ENCODE results near the gene IQCE.
A peak's percentile ranks its signal among the peaks of the same experiment; 100 is the strongest.
"Not testable (repeated sequence)": the region's sequence is repeated elsewhere in the genome, so short reads cannot be mapped to it uniquely, and the experiment has no call there.

IQCE gene

DNA sequence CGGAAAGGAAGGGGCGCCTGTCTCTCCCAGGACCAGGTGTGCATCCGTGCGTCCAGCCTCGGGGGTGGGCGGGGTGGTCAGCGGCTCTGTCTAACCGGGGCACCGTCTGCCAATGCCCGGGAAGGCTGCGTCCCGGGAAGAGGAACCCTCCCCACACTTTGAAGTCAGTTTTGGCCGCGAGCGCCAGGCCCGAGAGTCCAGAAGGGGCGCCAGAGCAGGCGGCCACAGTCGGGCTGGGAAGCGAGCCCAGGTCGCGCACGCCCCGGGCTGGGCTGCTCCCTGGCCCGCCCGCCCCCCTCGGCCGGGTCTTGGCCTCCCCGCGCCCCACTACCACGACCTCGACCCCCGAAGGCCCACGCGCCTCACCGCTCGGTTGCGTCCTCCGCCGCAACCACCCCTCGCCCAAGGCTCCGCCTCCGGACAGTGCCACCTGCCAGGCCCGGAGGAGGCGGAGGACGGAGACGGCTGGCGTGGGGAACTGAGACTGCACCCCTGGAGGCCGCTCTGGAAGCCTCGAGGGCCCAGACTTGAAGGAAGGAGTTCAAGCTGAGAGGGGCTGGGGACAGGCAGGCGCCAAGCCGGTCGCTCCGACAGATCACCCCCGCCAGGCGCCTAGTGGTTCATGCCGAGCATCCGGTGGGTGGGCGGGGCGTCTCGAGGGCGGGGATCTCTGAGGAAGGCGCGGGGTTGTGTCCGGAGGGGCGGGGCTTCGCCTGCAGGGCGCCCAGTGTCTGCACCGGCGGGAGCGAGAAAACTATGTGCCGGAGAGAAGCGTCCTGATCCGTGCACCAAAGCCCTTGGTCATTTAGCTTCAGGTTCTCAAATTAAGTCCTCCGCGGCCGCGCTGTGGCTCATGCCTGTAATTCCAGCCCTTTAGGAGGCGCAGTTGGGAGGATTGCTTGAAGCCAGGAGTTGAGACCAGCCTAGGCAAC, 3.4 kb upstream of the IQCE start, which contains the start of gene BRAT1:
BRAT1 (minus strand) TSS at position 404 of the 932 bp plus-strand sequence. CDS start 1,093 bp downstream, outside the sequence.
- DNase-seq, result peak; percentile 73 to 95 (median 90)

DNA sequence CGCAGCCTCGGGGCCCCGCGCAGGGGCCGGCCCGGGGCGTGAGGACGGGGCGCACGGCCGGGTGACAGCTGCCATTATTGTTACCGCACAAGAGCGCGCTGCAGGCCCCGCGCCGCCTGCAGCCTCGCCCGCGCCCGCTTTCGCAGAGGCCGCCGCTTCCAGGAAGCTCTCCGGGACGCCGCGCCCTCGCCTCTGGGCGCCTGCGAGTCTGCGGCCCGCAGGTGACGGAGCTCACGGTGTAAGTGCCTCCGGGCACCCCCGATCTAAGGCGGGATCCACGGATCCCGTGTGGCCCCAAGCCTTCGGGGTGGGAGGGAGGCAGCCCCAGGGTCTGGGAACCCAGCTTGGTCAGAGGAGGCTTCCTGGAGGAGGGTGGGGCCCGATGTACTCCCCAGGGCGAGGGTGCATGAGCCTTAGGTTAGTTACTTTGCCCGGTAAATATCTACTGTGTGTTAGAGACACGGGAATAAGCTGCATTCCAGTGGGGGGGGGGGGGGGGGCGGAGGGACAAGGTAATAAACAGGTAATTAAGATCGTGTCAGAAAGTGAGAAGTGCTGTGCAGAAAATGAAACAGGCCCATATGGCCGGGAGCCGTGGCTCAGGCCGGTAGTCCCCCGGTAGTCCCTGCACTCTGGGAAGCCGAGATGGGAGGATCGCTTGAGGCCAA, 638 bp downstream of the IQCE start:
- no peak for DNase-seq

DNA sequence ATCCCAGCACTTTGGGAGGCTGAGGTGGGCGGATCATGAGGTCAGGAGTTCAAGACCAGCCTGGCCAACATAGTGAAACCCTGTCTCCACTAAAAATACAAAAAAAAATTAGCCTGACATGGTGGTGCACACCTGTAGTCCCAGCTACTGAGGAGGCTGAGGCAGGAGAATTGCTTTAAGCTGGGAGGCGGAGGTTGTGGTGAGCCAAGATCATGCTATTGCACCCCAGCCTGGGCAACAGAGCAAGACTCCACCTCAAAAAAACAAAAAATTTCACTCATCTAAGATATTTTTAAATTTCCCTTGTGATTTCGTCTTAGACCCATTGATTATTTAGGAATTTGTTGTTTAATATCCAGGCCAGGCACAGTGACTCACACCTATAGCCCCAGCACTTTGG, 5.2 kb downstream of the IQCE start:
- not testable (repeated sequence) for DNase-seq

DNA sequence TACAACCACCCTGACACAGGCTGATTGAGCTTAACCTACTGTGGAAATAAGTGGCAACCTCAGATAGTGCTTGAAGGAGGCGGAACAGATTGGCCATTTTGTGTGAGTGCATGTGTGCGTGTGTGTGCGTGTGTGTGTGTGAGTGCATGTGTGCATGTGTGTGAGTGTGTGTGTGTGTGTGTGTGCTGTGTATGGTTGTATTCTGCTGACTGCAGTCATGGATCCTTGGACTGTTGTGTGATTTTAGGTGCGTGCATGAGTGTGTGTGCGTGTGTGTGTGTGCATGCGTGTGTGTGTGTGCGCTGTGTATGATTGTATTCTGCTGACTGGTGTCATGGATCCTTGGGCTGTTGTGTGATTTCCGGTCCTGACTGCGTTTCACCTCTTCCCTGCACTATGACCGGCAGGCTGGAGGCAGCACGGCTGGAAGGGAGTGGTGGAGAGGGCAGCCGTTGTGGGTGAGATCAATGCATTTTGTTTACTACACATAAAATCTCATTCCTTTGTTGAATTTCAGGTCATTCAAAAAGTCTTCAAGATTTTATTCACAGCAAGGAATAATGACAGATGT, 6.3 kb downstream of the IQCE start:
- DNase-seq, result no peak

DNA sequence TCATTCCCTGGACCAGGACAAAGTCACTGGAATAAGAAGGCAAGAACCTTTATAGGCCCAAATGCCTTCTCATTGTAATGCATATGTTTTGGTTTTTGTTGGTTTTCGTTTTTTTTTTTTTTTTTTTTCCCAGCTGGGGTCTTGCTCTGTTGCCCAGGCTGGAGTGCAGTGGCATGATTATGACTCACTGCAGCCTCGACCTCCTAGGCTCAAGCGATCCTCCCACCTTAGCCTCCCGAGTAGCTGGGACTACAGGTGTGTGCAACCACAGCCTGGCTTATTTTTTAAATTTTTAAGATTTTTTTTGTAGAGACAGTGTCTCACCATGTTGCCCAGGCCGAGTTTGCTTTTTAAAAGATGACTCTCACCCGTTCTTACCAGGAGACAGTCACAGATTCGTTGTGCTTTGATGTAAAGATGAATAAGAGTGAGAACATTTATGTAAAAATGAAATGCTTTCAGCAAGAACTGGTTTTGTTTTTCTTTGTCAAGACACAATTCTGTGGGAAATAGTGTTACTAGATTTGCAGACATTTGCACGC, 7.6 kb downstream of the IQCE start:
- DNase-seq, result no peak

DNA sequence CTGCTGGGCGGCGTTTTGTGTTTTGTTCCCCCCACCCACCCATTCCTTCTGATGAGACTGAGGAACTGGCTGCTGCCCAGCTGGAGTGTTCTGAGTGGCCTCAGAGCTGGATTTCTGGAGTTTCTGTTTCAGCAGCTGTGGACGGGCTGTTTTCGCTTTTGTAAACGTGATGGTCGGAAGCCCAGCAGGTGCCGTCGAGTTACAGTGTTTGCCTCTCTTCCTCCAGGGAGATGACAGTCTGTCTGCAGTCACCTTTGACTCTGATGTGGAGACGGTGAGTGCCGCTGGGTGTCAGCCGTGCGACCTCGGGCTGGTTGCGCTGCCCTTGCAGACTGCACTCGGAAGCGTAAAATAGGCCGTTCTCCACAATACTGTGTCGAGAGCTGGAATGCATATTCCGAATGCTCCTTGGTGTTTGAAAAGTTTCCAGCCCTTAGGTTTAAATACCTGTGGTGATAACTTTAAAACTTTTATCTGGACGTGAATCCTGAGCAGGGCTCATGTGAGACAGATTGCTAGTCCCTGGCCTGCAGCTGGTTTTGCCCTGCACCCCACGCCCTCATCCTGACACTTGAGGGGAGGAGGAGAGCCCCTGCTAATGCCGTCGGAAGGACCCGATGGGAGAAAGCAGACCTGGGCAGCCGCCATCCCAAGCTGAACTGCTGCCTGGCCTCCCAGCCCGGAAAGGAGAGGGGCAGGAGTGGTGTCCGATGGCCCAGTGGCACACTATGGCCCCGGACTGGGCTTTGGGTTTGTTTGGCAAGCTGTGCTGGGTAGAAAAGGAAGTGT, 8.3 kb downstream of the IQCE start:
- DNase-seq, result no peak

DNA sequence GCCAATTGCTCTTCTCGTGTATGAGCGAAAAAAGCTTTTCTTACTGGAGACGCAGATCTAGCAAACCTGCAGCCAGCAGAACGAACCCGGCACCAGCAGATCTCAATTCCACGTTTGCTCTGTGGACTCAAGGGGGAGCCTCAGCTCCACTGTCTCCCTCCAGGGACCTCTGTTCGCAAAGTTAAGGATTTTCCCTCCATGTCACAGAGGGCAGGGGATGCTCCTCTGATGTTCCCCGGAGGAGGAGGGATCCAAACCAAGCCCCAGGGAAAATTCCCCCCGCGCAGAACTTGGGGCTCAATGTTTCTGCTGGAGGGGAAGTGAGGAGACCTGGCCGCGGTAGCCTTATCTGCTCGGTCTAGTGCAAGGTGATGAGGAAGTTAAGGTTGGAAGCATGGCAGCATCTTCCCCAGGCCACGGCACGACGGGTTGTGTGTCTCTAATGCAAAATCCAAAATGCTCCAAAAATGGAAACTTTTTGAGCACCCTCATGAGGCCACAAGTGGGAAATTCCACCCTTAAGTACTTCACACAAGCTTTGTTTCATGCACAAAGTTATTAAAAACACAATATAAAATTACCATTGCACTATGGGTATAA, 9.0 kb downstream of the IQCE start:
- no peak for DNase-seq

DNA sequence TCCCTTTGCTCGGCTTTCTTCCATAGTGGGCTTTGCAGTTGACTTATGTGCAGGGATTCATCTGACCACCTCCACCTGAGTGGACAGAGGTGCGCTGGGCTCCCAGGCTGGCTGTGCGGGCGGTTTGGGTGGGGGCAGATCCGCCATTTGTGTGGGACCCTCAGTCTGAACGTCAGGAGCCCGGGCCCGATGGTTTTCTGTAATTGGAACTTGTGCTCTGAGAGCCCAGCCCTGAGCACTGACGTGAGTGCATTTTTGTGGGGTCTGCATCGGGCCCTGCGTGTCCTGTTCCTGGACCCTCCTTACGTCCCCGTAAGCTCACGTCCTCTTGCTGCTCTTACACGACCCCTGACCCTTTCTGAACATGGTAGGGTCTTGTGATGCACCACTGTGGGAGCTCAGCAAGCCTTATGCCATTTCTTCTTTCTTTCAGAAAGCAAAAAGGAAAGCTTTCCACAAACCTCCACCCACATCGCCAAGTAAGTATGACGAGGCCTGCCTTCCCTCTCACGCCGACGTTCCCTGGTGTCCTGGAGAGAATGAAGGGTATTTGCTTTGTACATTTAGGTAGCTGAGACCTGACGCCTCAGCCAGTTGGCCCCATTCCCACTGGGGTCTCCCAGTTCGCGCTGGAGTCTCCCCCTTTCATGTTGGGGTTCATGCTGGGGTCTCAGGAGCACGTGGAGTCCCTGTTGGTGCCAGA, 9.9 kb downstream of the IQCE start:
- no peak for DNase-seq

DNA sequence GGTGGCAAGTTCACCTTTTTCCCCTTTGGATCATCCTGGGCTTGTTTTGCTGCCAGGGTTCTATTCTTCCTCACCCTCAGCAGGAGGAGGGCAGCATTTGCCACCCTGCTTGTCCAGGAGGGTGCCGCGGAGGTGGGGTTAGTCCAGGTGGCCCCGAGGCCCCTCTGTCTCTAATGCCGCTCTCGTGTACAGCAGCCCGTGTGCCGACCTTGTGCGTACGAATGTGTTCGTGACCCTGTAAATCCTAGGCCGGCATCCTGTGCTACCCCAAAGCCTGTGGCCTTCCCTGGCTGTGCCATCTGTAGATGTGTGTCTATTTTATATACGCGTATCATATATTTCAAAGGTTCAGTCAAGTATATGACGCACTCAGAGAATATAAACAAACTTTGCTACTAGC, 10.6 kb downstream of the IQCE start:
- no peak for DNase-seq

DNA sequence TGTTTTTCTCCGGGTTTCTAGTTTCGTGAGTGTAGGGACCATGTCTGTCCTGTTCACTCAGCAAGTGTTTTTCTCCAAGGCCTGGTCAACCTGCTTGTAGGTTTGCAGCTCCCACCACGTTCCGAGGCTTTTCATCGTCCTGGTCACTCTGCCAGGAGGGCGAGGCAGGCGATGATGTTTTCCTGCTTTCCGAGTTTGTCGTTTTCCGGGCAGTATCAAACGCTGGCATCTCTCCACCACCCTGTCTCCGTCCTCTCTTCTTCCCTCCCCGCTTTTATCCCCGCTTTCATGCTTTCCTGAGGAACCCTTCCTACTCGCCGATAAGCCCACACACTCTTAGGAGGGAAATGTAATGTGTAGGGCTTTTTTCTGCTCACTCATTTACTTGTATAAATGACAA, 11.2 kb downstream of the IQCE start:
- DNase-seq, result no peak

DNA sequence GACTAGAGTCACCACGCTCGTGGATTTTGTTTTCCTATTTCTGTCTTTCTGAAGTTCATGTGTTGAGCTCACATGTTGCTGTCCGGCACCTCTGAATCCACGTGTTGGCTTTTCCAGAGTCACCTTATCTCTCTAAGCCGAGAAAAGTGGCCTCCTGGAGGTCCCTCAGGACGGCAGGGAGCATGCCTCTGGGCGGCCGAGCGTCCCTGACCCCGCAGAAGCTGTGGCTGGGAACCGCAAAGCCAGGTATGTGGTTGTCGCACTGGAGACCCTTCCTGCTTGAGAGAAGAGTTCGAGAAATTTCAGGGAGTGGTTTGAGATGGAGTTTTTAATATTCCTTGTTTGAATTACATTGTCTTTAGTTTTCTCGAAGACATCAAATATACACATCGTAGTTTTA, 12.6 kb downstream of the IQCE start:
- DNase-seq, result no peak

DNA sequence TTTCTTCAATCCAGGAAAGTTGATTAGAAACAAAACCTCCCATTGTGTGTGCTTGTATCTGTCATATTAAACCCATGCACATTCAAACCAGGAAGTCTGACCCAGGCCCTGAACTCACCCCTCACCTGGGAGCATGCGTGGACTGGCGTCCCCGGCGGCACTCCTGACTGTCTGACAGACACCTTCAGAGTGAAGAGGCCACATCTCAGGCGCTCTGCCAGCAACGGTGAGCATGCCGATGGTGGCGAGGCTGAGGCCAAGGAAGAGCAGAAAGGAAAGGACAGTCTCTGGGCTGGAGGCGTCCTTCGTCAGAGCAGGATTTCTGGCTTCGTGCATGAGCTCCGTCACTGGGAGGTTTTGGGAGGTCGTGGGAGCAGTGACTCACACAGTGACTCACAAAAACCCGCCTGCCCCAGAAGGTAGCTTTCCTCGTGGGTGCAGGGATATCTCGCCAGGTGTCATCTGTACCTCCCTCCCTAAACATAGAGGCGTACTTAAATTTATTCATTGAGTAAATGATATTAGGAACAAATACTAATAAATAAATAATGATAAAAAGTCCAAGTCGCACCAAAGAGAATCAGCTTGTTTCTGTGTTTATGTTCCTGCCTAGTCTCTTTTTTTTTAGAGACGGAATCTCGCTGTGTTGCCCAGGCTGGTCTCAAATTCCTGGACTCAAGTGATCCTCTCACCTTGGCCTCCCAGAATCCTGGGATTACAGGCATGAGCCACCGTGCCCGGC, 13.5 kb downstream of the IQCE start:
- DNase-seq, result no peak

DNA sequence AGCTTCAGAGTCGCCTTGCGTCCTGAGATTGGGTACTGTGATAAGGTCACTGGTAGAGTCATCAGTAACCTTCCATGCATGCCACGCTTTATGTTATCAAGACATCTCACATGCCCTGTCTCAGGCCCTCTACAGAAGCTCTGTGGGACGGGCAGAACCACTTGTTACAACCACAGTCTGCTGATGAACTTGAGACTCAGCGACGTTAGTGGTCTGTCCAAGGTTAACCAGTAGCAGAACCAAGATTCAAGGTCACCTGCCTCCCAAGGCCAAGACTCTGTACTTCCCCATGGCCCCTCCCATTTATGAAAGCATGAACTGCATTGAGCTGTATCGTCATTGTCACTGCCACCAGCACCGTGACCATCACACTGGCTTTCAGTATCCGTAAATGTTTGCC, 15.0 kb downstream of the IQCE start:
- no peak for DNase-seq

DNA sequence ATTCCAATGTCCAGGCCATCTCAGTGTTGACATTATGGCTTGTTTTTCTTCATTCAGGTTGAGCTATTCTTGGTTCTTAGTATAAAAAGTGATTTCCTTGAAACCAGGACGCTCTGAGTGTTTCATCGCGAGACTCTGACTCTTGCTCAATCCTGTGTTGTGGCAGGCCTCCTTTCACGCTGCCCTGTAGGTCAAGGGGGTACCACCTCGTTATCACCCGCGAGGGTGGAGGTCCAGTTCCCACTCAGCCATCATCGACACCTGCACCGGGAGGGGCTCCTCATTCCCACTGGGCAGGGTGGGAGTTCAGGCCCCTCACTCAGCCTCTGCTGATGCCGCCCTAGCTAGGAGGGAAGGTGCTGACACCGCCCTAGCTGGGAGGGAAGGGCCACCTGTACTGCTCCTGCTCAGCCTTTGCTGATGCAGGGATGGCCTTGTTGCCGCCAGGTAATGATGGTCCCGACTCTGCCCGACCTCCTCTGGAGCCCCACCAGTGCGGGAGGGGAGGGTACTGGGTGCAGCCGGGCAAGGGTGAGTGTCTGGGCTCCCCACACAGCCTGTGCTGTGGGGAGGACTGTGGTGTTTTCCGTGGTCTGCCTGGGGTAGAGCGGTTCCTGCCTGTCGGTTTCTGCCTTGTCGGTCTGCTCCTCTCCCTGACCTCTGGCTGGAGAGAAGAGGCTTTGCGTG, 16.4 kb downstream of the IQCE start:
- no peak for DNase-seq

DNA sequence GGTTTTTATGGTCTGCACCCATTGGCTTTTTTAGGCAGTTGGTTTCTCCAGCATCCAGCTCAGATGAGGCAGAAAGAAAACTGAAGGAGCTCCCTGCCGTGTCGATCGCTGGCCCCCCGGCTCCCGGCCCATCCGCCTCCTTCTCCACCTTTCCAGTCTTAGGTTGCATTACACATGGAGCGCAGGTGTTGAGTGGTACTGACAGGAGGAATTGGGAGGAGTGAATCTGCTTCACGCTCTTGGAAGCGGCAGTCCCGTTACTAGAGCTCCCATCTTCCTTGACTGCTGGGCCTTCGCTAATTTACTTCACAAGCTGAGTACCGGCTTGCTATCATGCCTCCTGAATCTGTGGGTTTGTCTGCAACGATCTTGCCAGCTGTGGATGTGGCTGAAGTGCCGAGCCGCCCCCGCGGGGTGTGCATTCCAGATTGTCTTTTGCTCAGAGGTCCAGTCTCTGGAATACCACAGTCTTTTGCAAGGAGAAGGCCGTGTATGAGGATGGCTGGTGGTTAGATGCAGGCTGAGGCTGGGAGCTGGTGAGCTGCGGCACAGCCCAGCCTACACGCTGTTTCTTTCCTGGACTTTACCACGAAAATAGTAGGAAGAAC, 17.1 kb downstream of the IQCE start:
- DNase-seq, result no peak

DNA sequence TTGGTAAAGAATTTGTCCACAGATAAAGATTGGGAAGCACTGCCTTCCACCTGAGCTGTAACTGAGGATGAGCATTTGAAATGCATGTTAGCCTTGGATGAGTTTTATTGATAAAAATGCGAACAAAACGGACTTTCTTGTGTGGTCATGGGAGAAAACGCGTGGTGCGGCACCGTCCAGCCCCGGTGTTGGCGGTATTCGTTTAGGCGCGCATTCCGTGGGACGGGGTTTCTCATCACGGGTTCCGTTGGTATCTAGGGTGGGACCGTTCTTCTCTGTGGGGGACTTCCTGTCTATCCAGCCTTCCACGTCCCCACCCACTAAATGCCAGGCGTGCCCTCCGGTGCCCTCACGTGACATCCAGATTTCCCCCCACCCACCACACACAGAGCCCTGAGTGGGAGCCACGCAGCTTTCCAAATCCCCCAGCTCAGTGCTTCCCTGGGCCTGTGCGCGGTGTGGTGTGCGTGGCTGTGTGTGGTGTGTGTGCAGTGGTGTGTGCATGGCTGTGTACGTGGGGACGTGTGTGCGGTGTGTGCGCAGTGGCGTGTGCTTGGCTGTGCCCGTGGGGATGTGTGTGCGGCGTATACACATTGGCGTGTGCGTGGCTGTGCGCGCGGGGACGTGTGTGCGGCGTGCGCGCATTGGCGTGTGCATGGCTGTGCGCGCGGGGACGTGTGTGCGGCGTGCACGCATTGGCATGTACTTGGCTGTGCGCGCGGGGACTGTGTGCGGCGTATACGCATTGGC, 18.1 kb downstream of the IQCE start:
- DNase-seq, result no peak

DNA sequence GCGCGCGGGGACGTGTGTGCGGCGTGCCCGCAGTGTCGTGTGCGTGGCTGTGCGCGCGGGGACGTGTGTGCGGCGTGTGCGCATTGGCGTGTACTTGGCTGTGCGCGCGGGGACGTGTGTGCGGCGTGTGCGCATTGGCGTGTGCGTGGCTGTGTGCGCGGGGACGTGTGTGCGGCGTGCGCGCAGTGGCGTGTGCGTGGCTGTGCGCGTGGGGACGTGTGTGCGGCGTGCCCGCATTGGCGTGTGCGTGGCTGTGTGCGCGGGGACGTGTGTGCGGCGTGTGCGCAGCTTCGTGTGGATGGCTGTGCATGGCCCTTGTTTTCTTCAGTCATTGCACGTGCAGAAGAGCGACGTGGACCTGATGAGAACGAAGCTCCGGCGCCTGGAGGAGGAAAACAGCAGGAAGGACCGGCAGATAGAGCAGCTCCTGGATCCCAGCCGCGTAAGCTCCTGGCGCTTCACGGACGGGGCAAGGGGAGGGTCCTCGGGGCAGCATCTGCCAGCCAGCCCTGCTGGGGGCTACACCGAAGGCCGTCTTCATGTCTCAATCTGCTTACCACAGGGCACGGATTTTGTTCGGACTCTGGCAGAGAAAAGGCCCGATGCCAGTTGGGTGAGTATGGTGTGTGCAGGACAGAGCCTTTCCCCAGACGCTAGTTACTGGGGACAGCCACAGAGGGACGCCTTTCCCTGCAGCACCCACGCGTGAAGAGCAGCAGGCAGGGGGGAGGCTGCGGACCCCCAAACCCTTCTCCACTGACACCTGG, 19.3 kb downstream of the IQCE start:
- no peak for DNase-seq

DNA sequence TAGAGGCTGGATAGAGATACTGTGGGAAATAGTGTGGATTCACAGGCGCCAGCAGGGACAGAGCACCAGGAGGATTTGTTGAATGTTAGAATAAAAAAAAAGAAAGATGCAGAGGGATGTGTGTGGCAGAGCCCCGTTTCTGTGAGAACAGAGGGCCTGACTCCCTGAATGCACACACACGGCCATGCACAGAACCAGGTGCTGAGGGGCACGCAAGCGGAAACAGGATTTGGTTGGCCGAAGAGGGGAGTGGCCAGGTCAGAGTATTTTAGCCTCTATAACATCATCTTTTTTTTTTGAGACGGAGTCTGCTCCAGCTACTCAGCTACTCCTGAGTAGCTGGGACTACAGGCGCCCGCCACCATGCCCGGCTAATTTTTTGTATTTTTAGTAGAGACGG, 21.9 kb downstream of the IQCE start:
- DNase-seq, result no peak
